ENCODE results near the gene ATPAF2.

The ATPAF2 gene

DNA sequence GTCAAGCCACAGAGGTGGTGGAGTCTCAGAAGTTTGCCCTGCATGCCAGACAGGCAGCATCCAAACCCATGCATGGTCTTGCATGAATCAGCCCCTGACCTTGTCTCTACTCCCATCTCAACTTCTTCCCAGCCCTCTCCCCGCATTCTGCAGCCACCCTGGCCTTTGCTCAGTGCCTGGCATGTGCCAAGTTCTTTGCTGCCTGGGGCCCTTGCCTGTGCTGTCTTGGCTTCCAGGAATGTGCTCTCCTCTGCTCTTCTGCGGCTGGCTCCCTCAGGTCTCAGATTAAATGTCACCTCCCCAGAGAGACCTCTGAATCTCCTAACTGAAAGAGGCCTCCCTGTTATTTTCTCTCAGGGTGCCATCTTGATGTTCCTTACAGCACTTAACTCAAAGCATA, 48.7 kb downstream of the ATPAF2 start:
- Histone ChIP-seq H3K27ac (peak overlapping the region; percentile 46), H3K36me3 (replicated peaks) (no peaks in the 10 kb centered on the region), H3K4me3 (ENCODE audit: low read depth, low read length) (no peak overlapping the region), H3K27me3 (replicated peaks) (no peaks in the 10 kb centered on the region)
- in situ Hi-C loops (cut with HindIII; ENCODE audit: low pct_ligation_motif_present, low sequenced_read_pairs), result no loop called here
- TF ChIP-seq, protein P1, sequence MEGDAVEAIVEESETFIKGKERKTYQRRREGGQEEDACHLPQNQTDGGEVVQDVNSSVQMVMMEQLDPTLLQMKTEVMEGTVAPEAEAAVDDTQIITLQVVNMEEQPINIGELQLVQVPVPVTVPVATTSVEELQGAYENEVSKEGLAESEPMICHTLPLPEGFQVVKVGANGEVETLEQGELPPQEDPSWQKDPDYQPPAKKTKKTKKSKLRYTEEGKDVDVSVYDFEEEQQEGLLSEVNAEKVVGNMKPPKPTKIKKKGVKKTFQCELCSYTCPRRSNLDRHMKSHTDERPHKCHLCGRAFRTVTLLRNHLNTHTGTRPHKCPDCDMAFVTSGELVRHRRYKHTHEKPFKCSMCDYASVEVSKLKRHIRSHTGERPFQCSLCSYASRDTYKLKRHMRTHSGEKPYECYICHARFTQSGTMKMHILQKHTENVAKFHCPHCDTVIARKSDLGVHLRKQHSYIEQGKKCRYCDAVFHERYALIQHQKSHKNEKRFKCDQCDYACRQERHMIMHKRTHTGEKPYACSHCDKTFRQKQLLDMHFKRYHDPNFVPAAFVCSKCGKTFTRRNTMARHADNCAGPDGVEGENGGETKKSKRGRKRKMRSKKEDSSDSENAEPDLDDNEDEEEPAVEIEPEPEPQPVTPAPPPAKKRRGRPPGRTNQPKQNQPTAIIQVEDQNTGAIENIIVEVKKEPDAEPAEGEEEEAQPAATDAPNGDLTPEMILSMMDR (IDR thresholded peaks at IDR 0.05; ENCODE audit: low read depth, low read length, missing control alignments), result no peak
- DNase-seq, result no peak

DNA sequence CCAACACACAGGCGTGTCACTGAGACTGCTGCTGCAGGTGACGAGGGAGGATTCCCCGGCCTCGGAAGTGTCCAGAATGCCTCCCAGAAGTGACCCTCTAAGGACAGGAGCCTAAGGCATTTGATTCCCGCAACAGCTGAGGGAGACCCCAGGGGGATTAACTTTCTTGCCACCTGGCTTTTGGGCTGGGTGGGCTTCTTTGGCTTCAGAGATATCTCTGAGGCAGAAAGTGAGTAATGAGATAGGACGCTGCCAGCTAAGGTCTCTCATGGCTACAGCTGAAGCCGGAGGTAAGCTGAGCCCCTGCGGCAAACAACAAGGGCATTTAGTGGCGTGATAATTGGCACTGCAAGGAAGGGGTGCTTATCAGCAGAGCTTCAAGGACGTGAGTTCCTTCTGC, 49.4 kb downstream of the ATPAF2 start:
- Histone ChIP-seq H3K27ac (no peak overlapping the region), H3K36me3 (replicated peaks) (no peaks in the 10 kb centered on the region), H3K4me3 (ENCODE audit: low read depth, low read length) (no peak overlapping the region), H3K27me3 (replicated peaks) (no peaks in the 10 kb centered on the region)
- in situ Hi-C loops (cut with HindIII; ENCODE audit: low pct_ligation_motif_present, low sequenced_read_pairs), result no loop called here
- TF ChIP-seq, protein P1 (IDR thresholded peaks at IDR 0.05; ENCODE audit: low read depth, low read length, missing control alignments), result no peak
- no peak for DNase-seq

GRCh38 chr17:17989081-17989480, 49.9 kb downstream of the ATPAF2 start:
- DNase-seq, result no peak

DNA sequence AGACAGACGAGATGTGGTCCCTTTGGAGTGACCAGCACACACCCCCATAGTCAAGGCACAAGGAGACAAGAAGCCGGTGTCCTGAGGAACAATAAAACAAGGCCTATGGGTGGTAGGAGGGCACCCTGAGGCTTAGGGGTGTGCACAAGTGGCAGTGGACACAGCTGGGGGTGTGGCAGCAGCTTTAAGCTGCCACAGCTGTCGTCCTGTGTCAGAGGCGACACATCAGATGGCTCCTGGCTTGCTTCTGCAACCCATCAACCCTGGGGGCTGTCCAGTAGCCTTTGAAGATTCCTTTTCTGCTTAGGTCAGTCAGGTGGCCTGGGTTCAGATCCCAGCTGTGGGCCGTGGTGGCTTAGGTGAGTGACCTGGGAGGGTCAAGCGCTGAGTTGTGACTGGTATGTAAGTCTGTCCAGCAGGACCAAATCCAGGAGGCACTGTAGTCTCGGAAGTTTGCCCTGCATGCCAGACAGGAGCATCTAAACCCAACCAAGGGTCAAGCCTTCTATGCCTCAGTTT, 50.5 kb downstream of the ATPAF2 start:
- in situ Hi-C loops (cut with HindIII; ENCODE audit: low pct_ligation_motif_present, low sequenced_read_pairs), result no loop called here
- no peak for DNase-seq

More at GRCh38 chr17:17989081-17989480, 49.9 kb downstream of the ATPAF2 start:
- Histone ChIP-seq H3K27ac (no peak overlapping the region), H3K36me3 (replicated peaks) (no peaks in the 10 kb centered on the region), H3K27me3 (replicated peaks) (no peaks in the 10 kb centered on the region), H3K4me3 (ENCODE audit: low read depth, low read length) (no peak overlapping the region)
- TF ChIP-seq, protein P1 (IDR thresholded peaks at IDR 0.05; ENCODE audit: low read depth, low read length, missing control alignments), result no peak
- in situ Hi-C loops (cut with HindIII; ENCODE audit: low pct_ligation_motif_present, low sequenced_read_pairs), result no loop called here

DNA sequence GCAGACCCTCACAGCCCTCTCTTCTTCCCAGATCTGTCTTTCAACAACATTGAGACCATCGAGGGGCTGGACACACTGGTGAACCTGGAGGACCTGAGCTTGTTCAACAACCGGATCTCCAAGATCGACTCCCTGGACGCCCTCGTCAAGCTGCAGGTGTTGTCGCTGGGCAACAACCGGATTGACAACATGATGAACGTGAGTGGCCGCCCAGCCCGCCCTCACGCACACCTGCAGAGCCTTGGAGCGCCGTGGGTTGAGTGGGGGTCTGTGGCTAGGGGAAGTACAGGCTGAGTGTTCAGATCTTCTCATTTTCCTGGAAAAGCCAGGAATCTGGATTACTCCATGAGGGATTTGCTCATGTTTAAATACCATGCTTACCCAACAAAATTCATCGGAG, 51.1 kb downstream of the ATPAF2 start:
- in situ Hi-C loops (cut with HindIII; ENCODE audit: low pct_ligation_motif_present, low sequenced_read_pairs), result no loop called here
- no peak for DNase-seq
- Histone ChIP-seq H3K4me3 (ENCODE audit: low read depth, low read length) (no peak overlapping the region), H3K36me3 (replicated peaks) (no peaks in the 10 kb centered on the region), H3K27ac (no peak overlapping the region), H3K27me3 (replicated peaks) (no peaks in the 10 kb centered on the region)
- TF ChIP-seq, protein P1 (IDR thresholded peaks at IDR 0.05; ENCODE audit: low read depth, low read length, missing control alignments), result no peak

More for the DNA sequence above, 50.5 kb downstream of the ATPAF2 start:
- H3K27me3 ChIP-seq (replicated peaks), result no peaks in the 10 kb centered on the region
- TF ChIP-seq, protein P1 (IDR thresholded peaks at IDR 0.05; ENCODE audit: low read depth, low read length, missing control alignments), result no peak
- no peak overlapping the region for H3K4me3 ChIP-seq (ENCODE audit: low read depth, low read length)
- no peak overlapping the region for H3K27ac ChIP-seq
- no peaks in the 10 kb centered on the region for H3K36me3 ChIP-seq (replicated peaks)

Measured in brain microvascular endothelial cell (primary cell).